Breast epithelium (tissue), 3 donors: Measurements from ENCODE around the gene CAPN15.
"Not testable (repeated sequence)": the region's sequence is repeated elsewhere in the genome, so short reads cannot be mapped to it uniquely, and the experiment has no call there.

Experiments used
- CTCF ChIP-seq, 3 donors: fragments of 450-650 bp; IDR thresholded peaks; one replicate each; pipeline ENCODE4 v1.5.1; 2016 to 2017; ENCODE audit warnings: antibody characterized with exemption in 3 of 3, mild to moderate bottlenecking in 3 of 3, moderate library complexity in 3 of 3
- POLR2A ChIP-seq: fragments of 450-650 bp; IDR thresholded peaks from one replicate; pipeline ENCODE4 v1.6.1; 2016; ENCODE audit warnings: antibody characterized with exemption, mild to moderate bottlenecking, moderate library complexity

DNA sequence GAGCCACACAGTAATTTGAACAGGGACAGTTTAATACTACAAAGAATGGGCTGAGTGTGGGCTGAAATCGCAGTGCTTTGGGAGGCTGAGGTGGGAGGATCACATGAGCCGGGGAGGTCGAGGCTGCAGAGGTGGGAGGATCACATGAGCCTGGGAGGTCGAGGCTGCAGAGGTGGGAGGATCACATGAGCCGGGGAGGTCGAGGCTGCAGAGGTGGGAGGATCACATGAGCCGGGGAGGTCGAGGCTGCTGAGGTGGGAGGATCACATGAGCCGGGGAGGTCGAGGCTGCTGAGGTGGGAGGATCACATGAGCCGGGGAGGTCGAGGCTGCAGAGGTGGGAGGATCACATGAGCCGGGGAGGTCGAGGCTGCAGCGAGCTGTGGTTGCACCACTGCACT, 32.8 kb upstream of the CAPN15 start:
- TF ChIP-seq CTCF (IDR thresholded peaks at IDR 0.05); POLR2A: not testable (repeated sequence)
